Activated CD8-positive, alpha-beta memory T cell treated with anti-CD3 and anti-CD28 coated beads, Interleukin-2, amount 50 U/mL, for 24 hours (primary cell): ENCODE data around the gene SOX13.

Experiments used
- DNase-seq: peaks from one replicate; pipeline ENCODE4 v3.0.0-alpha.2; 2020; ENCODE audit errors: extremely low read depth

SOX13 gene

DNA sequence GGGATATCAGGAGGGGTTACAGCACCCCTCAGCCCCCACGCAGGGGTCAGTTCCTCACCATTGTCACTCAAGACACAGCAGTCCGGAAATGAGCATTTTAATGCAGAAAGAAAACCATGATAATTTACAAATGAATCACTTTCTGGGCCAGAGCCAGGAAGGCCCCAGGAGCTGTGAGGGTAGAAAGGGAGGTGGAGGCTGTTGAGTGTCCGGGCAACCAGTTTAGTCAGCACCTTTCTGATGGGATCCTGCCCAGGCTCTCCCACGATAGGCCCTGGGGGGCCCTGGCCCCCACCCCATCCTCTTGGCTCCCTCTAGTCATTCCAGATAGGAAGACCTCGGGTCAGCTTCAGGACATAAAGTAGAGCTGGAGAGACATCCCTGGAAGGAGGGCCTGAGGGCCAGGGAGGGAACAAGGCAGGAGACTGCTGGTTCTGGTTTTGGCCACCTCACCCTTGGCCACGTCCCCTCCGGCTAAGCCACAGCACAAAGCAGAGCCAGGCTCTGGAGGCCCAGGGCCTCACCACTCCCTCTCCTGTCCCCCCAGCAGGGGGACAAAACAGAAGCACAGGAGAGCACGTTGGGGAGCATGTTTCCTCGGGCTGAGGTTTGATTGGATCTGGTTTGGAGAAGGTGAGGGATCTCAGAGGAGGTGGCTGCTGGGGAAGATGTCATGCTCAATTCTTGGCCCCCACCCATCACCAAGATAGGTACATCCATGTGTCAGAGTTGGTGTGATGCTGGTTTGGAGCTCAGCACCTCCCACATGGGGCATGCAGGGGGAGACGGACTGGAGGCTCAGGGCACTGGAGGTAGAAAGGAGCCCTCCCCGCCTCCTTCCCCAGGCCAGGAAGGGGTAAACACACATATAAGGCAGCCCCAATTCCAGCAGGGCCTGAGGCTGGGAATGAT, 58.3 kb downstream of the SOX13 start:
- no peak for DNase-seq

DNA sequence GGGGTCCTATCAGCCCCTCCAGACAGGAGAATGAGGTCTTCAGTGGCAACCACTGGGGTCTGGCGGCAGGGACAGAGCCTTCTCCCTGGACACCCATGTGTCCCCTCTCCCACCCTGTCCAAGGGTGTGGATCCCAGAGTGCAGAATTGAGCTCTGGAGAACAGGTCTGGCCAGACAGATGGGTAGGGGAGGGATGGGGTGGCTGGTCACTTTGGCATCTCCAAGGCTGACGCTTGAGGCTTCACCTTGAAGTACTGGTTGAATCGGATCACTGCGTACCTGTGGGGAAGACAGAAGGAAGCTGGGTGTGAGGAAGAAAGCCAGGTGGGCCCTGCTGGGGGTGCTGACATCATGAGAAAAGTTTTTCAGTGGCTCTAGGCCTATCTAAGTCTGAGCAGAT, 59.1 kb downstream of the SOX13 start:
- no peak for DNase-seq

DNA sequence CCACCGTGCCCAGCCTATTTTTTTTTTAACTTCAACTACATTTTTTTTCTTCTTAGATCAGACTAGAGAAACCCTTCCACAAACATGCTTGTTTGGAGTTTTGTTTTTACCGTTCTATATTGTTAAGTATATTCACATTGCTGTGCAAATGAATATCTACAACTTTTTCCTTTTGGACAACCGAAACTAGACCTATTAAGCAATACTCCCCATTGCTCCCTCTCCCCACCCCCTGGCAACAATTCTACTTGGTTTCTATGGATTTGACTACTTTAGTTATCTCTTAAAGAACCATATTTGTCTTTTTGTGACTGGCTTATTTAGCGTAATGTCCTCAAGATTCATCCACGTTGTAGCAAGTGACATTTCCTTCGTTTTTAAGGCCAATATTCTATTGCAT, 59.8 kb downstream of the SOX13 start:
- DNase-seq, result no peak

DNA sequence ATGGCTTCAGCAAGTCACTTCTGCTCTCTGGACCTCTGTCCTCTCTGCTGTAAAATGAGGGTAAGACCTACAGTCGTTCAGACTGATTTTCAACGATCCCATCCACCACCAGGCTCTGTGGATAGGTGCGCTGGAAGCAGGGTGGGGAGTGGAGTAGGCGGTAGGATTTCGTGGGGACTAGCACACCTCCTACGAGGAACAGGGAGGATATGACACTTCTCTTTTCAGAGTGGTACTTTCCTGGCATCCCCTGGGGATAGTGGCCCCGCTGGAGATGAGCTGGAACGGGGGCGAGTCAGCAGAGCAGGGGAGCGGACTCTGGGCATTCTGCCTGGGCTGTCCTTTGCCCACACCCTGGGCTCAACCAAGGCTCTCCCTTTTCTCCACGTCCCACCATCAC, 61.2 kb downstream of the SOX13 start:
- DNase-seq, result no peak

GRCh38 chr1:204136814-204137213, 63.9 kb downstream of the SOX13 start:
- no peak for DNase-seq

- DNase-seq, result no peak
These were observed 66.2 kb downstream of the SOX13 start for GRCh38 chr1:204139088-204139487.

DNA sequence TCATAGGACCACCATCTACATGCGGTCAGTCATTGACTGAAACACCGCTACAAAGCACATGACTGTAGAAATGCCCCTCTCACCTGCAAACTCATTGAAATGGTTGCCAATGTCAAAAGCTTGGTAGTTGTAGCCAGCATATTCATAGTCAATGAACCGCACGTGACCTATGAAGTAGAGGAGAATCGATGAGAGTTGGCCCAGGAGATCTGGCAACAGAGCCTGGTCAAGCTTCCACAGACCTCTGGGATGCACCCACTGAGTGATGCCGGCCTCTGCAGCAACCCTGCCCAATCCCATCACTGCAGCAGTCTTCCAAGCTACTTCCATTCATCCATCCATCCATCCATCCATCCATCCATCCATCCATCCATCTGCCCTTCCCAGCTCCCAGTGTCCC, 67.0 kb downstream of the SOX13 start:
- DNase-seq, result no peak

DNA sequence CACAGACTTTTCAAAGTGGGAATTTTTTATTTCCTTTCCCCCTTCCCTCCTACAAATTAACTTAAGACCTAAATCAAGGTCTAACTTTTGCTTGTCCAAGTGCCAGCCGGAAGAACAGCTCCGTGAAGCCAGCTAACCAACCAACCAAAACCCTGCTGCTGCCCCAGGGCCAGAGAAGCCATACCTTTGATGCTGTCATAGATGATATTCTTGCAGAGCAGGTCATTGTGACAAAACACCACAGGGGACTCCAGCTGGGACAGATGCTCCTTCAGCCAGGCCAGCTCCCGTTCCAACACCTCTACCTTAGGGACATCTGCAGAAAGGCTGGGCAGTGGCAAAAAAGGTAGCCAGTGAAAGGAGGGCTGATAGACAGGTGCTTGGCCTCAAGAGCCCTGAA, 68.2 kb downstream of the SOX13 start:
- DNase-seq, result no peak

DNA sequence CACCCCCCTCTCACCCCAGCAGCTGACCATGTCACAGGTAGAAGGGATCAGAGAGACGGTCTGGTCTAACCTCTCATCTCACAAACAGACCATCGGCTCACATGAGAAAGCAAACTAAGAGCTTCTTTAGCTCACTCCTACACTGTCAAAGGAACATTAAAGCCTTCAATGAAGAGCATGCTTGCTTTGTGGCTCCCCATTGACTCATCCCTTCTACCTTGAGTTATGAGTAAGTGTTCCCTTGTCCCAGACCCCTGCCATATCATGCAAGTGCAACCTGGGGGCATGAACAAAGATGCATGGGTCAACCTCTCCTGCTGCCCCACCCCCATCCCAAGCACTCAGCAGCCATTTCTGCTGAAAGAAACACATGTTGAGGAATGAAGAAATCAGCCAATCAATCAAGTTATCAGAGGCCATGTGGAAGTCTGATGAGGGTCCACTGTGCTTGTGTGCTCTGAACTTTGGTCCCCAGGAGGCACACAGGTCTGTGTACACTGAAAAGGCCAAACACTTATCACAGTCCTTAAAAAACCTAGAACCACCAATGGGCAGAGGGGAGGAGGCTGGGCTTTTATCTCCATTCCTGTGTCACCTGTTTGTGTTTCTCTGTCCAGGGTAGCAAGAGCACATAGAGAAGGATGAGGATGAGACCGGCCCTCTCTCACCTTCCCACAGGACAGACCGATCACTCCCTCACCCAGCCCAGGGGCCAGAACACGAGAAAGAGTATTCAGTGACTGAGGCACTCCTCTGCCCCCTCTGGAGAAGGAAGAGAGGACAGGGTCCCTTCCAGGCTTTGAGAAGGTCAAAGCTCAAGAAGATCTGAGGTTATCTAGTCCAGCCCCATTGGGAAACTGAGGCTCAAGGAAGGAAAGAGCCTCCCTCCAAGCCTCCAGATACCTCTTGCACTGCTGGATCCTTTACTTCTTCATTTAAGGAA, 69.4 kb downstream of the SOX13 start:
- DNase-seq, result no peak

- DNase-seq, result no peak
These were observed 70.5 kb downstream of the SOX13 start for GRCh38 chr1:204143276-204144041.

DNA sequence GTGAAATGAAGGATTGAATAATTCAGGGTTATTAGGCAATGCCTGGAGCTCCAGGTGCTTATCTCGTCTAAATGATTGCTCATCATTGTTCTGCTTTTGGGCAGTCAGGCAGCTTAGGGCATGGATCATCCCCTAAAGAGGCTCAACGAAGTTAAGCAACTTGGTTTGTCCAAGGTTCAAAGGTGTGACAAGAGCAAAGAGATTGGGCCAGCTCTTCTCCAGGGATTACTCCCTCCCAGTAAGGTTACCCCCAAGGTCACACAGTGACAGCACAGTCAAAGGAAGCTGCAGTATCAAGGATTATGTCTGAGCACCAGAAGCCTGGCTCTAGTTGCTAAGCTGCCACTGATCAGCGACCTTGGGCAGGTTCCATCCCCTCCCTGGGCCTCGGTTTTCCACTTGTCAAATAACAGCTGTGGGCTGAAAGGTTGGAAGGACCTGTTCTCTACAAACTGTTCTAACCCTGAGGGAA, 72.2 kb downstream of the SOX13 start:
- no peak for DNase-seq

GRCh38 chr1:204146309-204146708, 73.4 kb downstream of the SOX13 start:
- no peak for DNase-seq

DNA sequence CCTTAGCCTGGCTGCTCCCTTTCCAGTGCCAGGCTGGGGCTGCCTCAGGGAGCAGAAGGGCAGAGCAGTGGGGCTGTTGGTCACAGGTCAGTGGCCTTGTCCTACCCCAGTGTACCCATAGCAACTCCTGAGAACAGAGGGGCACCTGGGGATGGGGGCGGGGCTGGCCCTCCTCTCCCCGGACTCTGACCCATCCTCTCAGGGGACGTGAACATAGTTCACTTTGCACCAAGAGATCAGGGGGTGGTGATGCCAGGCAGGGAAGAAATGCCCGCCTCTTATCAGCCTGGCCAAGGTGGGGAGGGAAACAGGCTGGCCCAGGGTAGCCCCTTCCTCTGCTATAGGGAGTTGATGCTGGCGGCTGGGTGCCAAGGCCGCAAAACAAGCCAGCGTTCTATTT, 74.0 kb downstream of the SOX13 start:
- no peak for DNase-seq

- no peak for DNase-seq
These were observed 74.8 kb downstream of the SOX13 start for GRCh38 chr1:204147406-204148383.

GRCh38 chr1:204149107-204149506, 76.2 kb downstream of the SOX13 start:
- no peak for DNase-seq

GRCh38 chr1:204149635-204150565, 77.0 kb downstream of the SOX13 start:
- no peak for DNase-seq

GRCh38 chr1:204150702-204151551, 78.0 kb downstream of the SOX13 start:
- no peak for DNase-seq

- no peak for DNase-seq
These were observed 78.8 kb downstream of the SOX13 start, which contains the start of gene ETNK2 for GRCh38 chr1:204151552-204152309. TSS of gene ETNK2 (minus strand) at chr1:204152044. CDS start at chr1:204151852, 192 bp downstream.
